PFSK-1 (cell line): Measurements from ENCODE around the gene EPSTI1.

Source experiments
- REST ChIP-seq, 2 experiments: IDR thresholded peaks; 2 replicates each; pipeline versions ENCODE4 v1.6.1 to v1.8.0; 2011 to 2012; ENCODE audit warnings: low read depth in 2 of 2, low read length in 2 of 2, control low read depth in 1 of 2, inconsistent platforms in 1 of 2, mild to moderate bottlenecking in 1 of 2, moderate library complexity in 1 of 2; ENCODE audit not compliant: insufficient read depth in 1 of 2
- TAF1 ChIP-seq: IDR thresholded peaks from 2 replicates; pipeline ENCODE4 v1.6.1; 2012; ENCODE audit warnings: low read length, control low read depth, borderline replicate concordance; ENCODE audit not compliant: insufficient read depth

- TF ChIP-seq TAF1 (no peak), REST (IDR thresholded peaks at IDR 0.05; ENCODE audit: insufficient read depth in 1 of 2, low read depth in 2 of 2, low read length in 2 of 2) (no peak)
Measured at GRCh38 chr13:43041369-43041921, 49.4 kb upstream of the EPSTI1 start.
